ENCODE data around the gene PRR14.

DNA sequence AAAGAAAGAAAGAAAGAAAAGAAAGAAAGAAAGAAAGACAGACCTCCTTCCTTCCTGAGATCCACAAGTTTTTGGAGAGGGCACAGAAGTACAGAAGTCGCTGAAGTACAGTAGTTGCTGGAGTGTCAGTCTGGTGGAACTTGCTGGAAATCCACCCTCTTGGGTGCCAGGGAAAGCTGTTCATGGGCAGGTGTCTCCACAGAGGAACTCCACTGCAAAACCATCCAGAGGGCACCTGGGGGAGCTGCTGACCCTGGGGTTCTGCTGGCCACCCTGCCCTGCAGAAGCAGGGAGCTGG, 3.5 kb upstream of the PRR14 start:
- TF ChIP-seq, protein P1, sequence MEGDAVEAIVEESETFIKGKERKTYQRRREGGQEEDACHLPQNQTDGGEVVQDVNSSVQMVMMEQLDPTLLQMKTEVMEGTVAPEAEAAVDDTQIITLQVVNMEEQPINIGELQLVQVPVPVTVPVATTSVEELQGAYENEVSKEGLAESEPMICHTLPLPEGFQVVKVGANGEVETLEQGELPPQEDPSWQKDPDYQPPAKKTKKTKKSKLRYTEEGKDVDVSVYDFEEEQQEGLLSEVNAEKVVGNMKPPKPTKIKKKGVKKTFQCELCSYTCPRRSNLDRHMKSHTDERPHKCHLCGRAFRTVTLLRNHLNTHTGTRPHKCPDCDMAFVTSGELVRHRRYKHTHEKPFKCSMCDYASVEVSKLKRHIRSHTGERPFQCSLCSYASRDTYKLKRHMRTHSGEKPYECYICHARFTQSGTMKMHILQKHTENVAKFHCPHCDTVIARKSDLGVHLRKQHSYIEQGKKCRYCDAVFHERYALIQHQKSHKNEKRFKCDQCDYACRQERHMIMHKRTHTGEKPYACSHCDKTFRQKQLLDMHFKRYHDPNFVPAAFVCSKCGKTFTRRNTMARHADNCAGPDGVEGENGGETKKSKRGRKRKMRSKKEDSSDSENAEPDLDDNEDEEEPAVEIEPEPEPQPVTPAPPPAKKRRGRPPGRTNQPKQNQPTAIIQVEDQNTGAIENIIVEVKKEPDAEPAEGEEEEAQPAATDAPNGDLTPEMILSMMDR (IDR thresholded peaks at IDR 0.05; ENCODE audit: poor library complexity): no peak
- no peak for TF ChIP-seq EZH2 (IDR thresholded peaks at IDR 0.05; ENCODE audit: borderline replicate concordance)
